IPS-18a (cell line): ENCODE measurements around the gene RELT.

Experiments
- H3K27ac ChIP-seq: one replicate; pipeline ENCODE4 v1.5.1; 2013; ENCODE audit warnings: low read length
- H3K27me3 ChIP-seq: one replicate; pipeline ENCODE4 v1.6.1; 2013; ENCODE audit warnings: mild to moderate bottlenecking, low read length; ENCODE audit not compliant: control insufficient read depth, insufficient read depth
- H3K36me3 ChIP-seq: one replicate; pipeline ENCODE4 v1.6.1; 2013; ENCODE audit warnings: low read depth, low read length; ENCODE audit not compliant: control insufficient read depth
- H3K4me1 ChIP-seq: one replicate; pipeline ENCODE4 v1.6.1; 2013; ENCODE audit warnings: low read depth, low read length; ENCODE audit not compliant: control insufficient read depth
- H3K4me3 ChIP-seq: one replicate; pipeline ENCODE4 v1.5.1; 2013; ENCODE audit warnings: low read length
- H3K9ac ChIP-seq: one replicate; pipeline ENCODE4 v1.6.1; 2013; ENCODE audit warnings: mild to moderate bottlenecking, low read length, moderate library complexity
- H3K9me3 ChIP-seq: one replicate; pipeline ENCODE4 v1.6.1; 2013; ENCODE audit warnings: low read depth, low read length; ENCODE audit not compliant: control insufficient read depth

RELT gene

DNA sequence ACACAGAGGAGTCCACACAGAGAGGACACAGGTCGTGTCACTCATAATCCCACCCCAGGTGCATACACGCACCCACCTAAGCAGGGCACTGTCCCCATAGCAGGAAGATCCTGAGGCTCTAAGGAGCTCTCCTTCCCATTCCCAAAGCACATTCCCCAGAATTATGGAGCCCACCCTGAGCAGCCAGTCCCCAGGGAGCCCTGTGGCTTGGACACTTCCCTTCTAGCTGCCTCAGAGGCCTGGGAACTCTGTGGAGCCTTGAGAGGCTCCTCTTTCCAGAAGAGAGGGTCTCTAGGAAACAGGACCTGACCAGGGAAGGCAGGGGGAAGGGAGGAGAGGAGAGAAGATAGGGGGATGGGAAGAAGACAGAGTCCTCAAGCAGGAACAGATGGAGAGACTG lies 38.4 kb upstream of the RELT start:
- no peak overlapping the region for H3K27ac ChIP-seq
- H3K9ac ChIP-seq, result no peak overlapping the region
- peaks cover 66% of the 10 kb centered on the region for H3K27me3 ChIP-seq
- H3K36me3 ChIP-seq, result no peaks in the 10 kb centered on the region
- peaks cover 24% of the 10 kb centered on the region for H3K4me1 ChIP-seq
- H3K9me3 ChIP-seq, result no peaks in the 10 kb centered on the region
- H3K4me3 ChIP-seq, result no peak overlapping the region

- Histone ChIP-seq H3K9me3 (no peaks in the 10 kb centered on the region), H3K4me1 (peaks cover 22% of the 10 kb centered on the region), H3K27ac (no peak overlapping the region), H3K4me3 (no peak overlapping the region), H3K27me3 (peaks cover 64% of the 10 kb centered on the region), H3K36me3 (no peaks in the 10 kb centered on the region), H3K9ac (no peak overlapping the region)
Measured at GRCh38 chr11:73338279-73338678, 37.9 kb upstream of the RELT start.

DNA sequence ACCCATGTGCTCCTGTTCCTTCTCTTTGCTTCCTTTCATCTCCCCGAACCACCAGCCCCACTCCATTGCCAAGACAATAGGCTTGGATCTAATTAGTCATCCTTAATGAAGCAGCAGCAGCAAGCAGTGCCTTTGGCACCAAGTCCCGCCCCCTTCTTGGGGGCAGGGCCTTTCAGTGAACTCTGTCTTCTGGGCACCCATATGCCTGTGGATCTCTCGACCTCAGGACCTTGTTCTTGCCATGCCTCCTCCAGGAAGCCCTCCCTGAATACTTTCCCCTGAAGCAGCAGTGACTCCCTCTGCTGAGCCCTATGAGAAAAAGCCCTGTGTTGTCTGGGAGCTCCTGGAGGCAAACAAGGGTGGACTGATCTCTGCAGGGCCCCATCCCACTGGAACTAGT lies 36.0 kb upstream of the RELT start:
- Histone ChIP-seq H3K27me3 (peaks cover 57% of the 10 kb centered on the region), H3K4me1 (peaks cover 13% of the 10 kb centered on the region), H3K9ac (no peak overlapping the region), H3K36me3 (no peaks in the 10 kb centered on the region), H3K9me3 (no peaks in the 10 kb centered on the region), H3K27ac (no peak overlapping the region), H3K4me3 (no peak overlapping the region)

DNA sequence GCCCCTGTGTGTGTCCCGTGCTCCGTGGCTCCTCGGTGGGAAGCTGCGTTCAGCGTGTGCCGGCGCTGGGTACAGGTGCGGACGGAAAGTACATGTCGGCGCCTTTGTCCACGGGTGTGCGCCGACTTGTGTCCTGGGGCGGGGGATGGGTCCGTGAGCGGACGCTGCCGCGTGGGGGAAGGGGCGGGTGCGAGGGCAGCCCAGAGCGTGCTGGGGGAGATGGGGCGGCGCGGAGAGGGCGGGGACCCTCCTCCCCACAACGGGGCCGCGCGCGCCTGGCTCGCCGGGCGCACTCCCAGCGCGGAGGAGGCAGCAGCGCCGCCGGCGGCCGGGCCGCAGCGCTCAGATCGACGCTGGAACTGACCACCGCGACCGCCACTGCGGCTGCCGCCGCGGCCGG lies 33.6 kb upstream of the RELT start:
- peaks cover 42% of the 10 kb centered on the region for H3K27me3 ChIP-seq
- H3K36me3 ChIP-seq, result no peaks in the 10 kb centered on the region
- H3K9me3 ChIP-seq, result no peaks in the 10 kb centered on the region
- no peak overlapping the region for H3K9ac ChIP-seq
- H3K4me3 ChIP-seq, result peak overlapping the region; percentile 45
- H3K4me1 ChIP-seq, result peaks cover 8% of the 10 kb centered on the region
- no peak overlapping the region for H3K27ac ChIP-seq

GRCh38 chr11:73343076-73343873 lies 32.9 kb upstream of the RELT start:
- Histone ChIP-seq H3K9me3 (no peaks in the 10 kb centered on the region), H3K9ac (no peak overlapping the region), H3K4me3 (peak overlapping the region; percentile 29), H3K27me3 (peaks cover 37% of the 10 kb centered on the region), H3K4me1 (peaks cover 8% of the 10 kb centered on the region), H3K36me3 (no peaks in the 10 kb centered on the region), H3K27ac (no peak overlapping the region)

DNA sequence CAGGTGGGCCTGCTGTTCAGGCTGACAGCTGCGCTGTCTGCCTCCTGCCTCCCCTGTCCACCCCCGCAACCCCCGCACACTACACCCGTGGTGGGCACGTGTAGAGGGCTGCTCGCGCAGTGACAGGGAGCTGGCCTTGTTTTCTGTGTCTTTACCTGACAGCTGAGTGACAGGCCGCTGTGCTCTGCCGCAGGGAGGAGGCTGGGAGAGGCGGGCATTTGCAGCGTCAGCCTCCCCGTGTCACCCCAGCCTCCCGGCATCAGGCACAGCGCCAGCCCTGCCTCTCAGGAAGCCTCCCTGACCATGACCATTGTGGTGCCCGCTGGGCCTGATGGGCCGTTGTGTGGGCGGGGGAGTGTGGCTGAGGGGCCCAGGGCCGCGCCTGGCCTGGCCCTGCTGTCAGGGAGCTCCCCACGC lies 32.0 kb upstream of the RELT start:
- H3K27me3 ChIP-seq, result peaks cover 36% of the 10 kb centered on the region
- H3K36me3 ChIP-seq, result no peaks in the 10 kb centered on the region
- no peak overlapping the region for H3K4me3 ChIP-seq
- no peak overlapping the region for H3K27ac ChIP-seq
- H3K9me3 ChIP-seq, result no peaks in the 10 kb centered on the region
- no peak overlapping the region for H3K9ac ChIP-seq
- H3K4me1 ChIP-seq, result peaks cover 10% of the 10 kb centered on the region

DNA sequence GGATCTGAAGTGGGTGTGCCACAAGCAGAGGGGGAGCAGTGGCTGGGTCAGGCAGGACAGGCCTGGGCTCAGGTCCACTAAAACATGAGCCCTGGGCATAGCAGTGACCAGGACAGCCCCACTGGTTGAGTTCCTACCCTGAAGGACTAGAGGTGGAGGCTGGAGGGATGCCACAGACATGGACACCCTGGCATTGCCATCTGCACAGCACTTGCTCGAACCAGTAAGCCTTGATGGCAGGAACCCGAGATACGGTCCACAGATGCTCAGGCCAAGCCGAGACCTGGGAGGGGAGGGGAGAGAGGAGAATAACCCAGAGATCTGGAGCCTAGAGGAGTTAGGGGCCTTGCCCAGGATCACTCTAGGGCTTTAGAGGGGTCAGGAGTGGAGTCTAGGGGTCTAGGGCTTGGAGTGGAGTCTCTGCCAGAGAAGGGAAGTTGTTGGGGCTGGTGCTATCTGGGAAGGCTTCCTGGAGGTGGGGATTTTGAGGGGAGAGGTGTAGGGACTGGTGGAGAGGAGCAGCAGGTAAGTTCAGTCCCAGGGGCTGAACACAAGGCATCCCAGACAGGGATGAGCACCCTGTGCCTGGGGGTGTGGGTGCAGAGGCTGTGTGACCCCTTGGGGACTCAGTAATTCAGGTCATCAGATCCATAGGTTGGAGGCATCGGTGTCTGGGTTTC lies 30.6 kb upstream of the RELT start:
- Histone ChIP-seq H3K36me3 (no peaks in the 10 kb centered on the region), H3K9ac (no peak overlapping the region), H3K27me3 (peaks cover 35% of the 10 kb centered on the region), H3K27ac (no peak overlapping the region), H3K4me1 (peaks cover 6% of the 10 kb centered on the region), H3K9me3 (no peaks in the 10 kb centered on the region), H3K4me3 (no peak overlapping the region)

- Histone ChIP-seq H3K4me1 (peaks cover 6% of the 10 kb centered on the region), H3K9ac (no peak overlapping the region), H3K9me3 (no peaks in the 10 kb centered on the region), H3K27ac (no peak overlapping the region), H3K4me3 (no peak overlapping the region), H3K36me3 (no peaks in the 10 kb centered on the region), H3K27me3 (peaks cover 27% of the 10 kb centered on the region)
Measured at GRCh38 chr11:73346186-73346935, 29.8 kb upstream of the RELT start.

DNA sequence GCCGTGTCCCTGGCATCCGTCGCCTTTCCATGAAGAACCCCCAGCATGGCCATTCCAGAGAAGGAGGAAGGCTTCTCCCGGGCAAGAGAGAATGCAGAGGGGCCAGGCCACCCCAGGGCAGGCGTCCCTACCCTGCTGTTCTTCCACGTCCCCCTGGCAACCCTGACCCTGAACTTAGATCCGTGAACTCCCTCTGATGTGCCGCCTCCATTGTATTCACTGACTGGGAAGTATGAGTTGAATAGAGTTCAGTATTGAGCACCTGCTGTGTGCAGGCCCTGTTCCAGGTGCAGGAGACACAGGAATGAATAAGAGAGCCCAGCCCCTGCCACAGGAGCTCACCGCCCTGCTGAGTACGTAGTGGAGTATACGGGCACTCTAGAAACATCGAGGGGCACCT lies 29.1 kb upstream of the RELT start:
- H3K9me3 ChIP-seq, result no peaks in the 10 kb centered on the region
- no peak overlapping the region for H3K9ac ChIP-seq
- peaks cover 20% of the 10 kb centered on the region for H3K27me3 ChIP-seq
- peaks cover 6% of the 10 kb centered on the region for H3K4me1 ChIP-seq
- no peaks in the 10 kb centered on the region for H3K36me3 ChIP-seq
- no peak overlapping the region for H3K27ac ChIP-seq
- H3K4me3 ChIP-seq, result no peak overlapping the region

- H3K4me3 ChIP-seq, result no peak overlapping the region
- H3K36me3 ChIP-seq, result no peaks in the 10 kb centered on the region
- H3K4me1 ChIP-seq, result peaks cover 2% of the 10 kb centered on the region
- no peaks in the 10 kb centered on the region for H3K9me3 ChIP-seq
- H3K27me3 ChIP-seq, result peaks cover 6% of the 10 kb centered on the region
- H3K9ac ChIP-seq, result no peak overlapping the region
- no peak overlapping the region for H3K27ac ChIP-seq
Measured at GRCh38 chr11:73348838-73349237, 27.4 kb upstream of the RELT start.

- H3K4me3 ChIP-seq, result no peak overlapping the region
- no peak overlapping the region for H3K27ac ChIP-seq
- H3K27me3 ChIP-seq, result no peaks in the 10 kb centered on the region
- no peaks in the 10 kb centered on the region for H3K9me3 ChIP-seq
- H3K4me1 ChIP-seq, result peaks cover 2% of the 10 kb centered on the region
- no peaks in the 10 kb centered on the region for H3K36me3 ChIP-seq
- no peak overlapping the region for H3K9ac ChIP-seq
Measured at GRCh38 chr11:73349633-73350032, 26.6 kb upstream of the RELT start.
